ENCODE results near the gene C12orf76. TPM values are rescaled to one million over a fixed set of nuclear protein-coding genes. Genes with fewer than 3 reads are reported as not detected.

Gene C12orf76
- total and polyA plus RNA-seq, 2 of the 13 experiments (the other 11 are each of a cell fraction or from before 2014, with no cell fraction given), result 15.8 to 38.4 TPM

- POLR2A ChIA-PET, result interaction anchor here (1.0 to 2.6 kb wide), 7 partner anchors 11 to 80 kb away, joined by 3 to 12 read pairs (median 4); no protein-coding TSS in a partner anchor
- TSS peak; percentile 61 for BruUV-seq (replicated peaks)
- in situ Hi-C loops (cut with HindIII; ENCODE audit: extremely low pct_ligation_motif_present, low pct_unique_long_range_greater_than_20kb) (no loop called here), intact Hi-C loops (cut with micrococcal nuclease; ENCODE audit: unreplicated experiment) (loop anchor here (1.0 to 5.0 kb wide), 2 partner anchors 39 to 53 kb away; no protein-coding TSS in a partner anchor)
- peaks cover 25% of the 10 kb centered on the region for H3K79me2 ChIP-seq (ENCODE audit: insufficient read depth, low read length)
- DNase-seq (ENCODE audit: low spot score) (no peak), ATAC-seq (no peak), FAIRE-seq (no peak)
- 12% methylated on average over 14 of the region's 17 CpGs for WGBS (ENCODE audit: low lambda C conversion rate)
- H3K27me3 ChIP-seq (ENCODE audit: control insufficient read depth in 1 of 2, insufficient read depth in 2 of 2, low read length in 2 of 2), result no peaks in the 10 kb centered on the region; a peak in 1 of 5 replicates
- H3K4me2 ChIP-seq (ENCODE audit: low read depth, low read length), result peak overlapping the region; percentile 92
- peak overlapping the region; percentile 99 for H3K9ac ChIP-seq (ENCODE audit: insufficient read depth, low read depth, low read length)
- peaks cover 4% of the 10 kb centered on the region; the same call in 1 of the 2 replicates for H4K20me1 ChIP-seq (ENCODE audit: insufficient read depth, low read length)
- H2AFZ ChIP-seq (ENCODE audit: low read length), result no peak overlapping the region
- H3K4me3 ChIP-seq (replicated peaks in 1 of 3; ENCODE audit: insufficient read depth in 1 of 3, low read depth in 2 of 3, low read length in 3 of 3), result peak overlapping the region; percentile 88 to 92 (median 92)
- H3K4me1 ChIP-seq (ENCODE audit: insufficient read depth, low read length), result peaks cover 45% of the 10 kb centered on the region
- H3K27ac ChIP-seq (ENCODE audit: extremely low read length, insufficient read depth, low read length), result peak overlapping the region; percentile 99
- H3K36me3 ChIP-seq (replicated peaks in 1 of 2; ENCODE audit: control insufficient read depth in 1 of 2, insufficient read depth in 2 of 2, low read length in 2 of 2), result no peaks in the 10 kb centered on the region; a peak in 1 of 5 replicates
- no peaks in the 10 kb centered on the region for H3K9me3 ChIP-seq (ENCODE audit: low read length)
- CTCF ChIA-PET (ENCODE audit: low intra/inter-chr PET ratio, low total read pairs), result no interaction called here
- no peak for TF ChIP-seq ZSCAN29 (CRISPR knock-in tag; conservative IDR thresholded peaks at IDR 0.05)
- no peak for TF ChIP-seq REXO4 (CRISPR knock-in tag; IDR thresholded peaks at IDR 0.05; ENCODE audit: borderline replicate concordance)
- TF ChIP-seq ARID2 (CRISPR knock-in tag; IDR thresholded peaks at IDR 0.05; ENCODE audit: borderline replicate concordance), result peak; percentile 62; the same call in 1 of the 2 replicates
- TF ChIP-seq ZFX (CRISPR knock-in tag; IDR thresholded peaks at IDR 0.05; ENCODE audit: low read depth), result 0 out of 2 replicates have a peak, but pooled peaks have one; percentile 10
- 0 out of 2 replicates have a peak, but pooled peaks have one; percentile 43 for TF ChIP-seq KMT2B (CRISPR knock-in tag; IDR thresholded peaks at IDR 0.05)
- 0 out of 2 replicates have a peak, but pooled peaks have one; percentile 19 for TF ChIP-seq RCOR2 (CRISPR knock-in tag; IDR thresholded peaks at IDR 0.05)
- TF ChIP-seq ZNF430 (CRISPR knock-in tag; IDR thresholded peaks at IDR 0.05), result 0 out of 2 replicates have a peak, but pooled peaks have one; percentile 33
- peak; percentile 24; the same call in 1 of the 2 replicates for TF ChIP-seq BORCS8-MEF2B (CRISPR knock-in tag; IDR thresholded peaks at IDR 0.05)
- TF ChIP-seq ZBTB26 (CRISPR knock-in tag; IDR thresholded peaks at IDR 0.05; ENCODE audit: borderline replicate concordance), result 0 out of 2 replicates have a peak, but pooled peaks have one; percentile 47
- 0 out of 2 replicates have a peak, but pooled peaks have one; percentile 37 for TF ChIP-seq ZNF772 (CRISPR knock-in tag; IDR thresholded peaks at IDR 0.05)
- TF ChIP-seq PRDM10 (CRISPR knock-in tag; IDR thresholded peaks at IDR 0.05; ENCODE audit: low read depth), result peak; percentile 82; the same call in 1 of the 2 replicates
- TF ChIP-seq TEAD3 (CRISPR knock-in tag; optimal IDR thresholded peaks at IDR 0.05; ENCODE audit: borderline replicate concordance), result peak; percentile 21
- 0 out of 2 replicates have a peak, but pooled peaks have one; percentile 34 for TF ChIP-seq TBX2 (CRISPR knock-in tag; IDR thresholded peaks at IDR 0.05; ENCODE audit: borderline replicate concordance)
- no peak for TF ChIP-seq UBTF (CRISPR knock-in tag; IDR thresholded peaks at IDR 0.05)
- TF ChIP-seq ATF7 (IDR thresholded peaks at IDR 0.05), result no peak
- no peak for TF ChIP-seq ATF7 (CRISPR knock-in tag; IDR thresholded peaks at IDR 0.05)
- peak; percentile 29; the same call in 1 of the 2 replicates for TF ChIP-seq KDM2A (CRISPR knock-in tag; IDR thresholded peaks at IDR 0.05; ENCODE audit: borderline replicate concordance, low read depth)
These were observed 48.3 kb downstream of the C12orf76 start for GRCh38 chr12:109999983-110000505.

All from HepG2 (cell line).